Activated T-cell treated with anti-CD3 and anti-CD28 coated beads for 24 hours (primary cell): ENCODE measurements around the gene HYAL2.
A peak's percentile ranks its signal among the peaks of the same experiment; 100 is the strongest.

Source experiments
- DNase-seq: peaks from one replicate; pipeline ENCODE4 v3.0.0-alpha.2; 2020; ENCODE audit warnings: low read depth

HYAL2 gene

DNA sequence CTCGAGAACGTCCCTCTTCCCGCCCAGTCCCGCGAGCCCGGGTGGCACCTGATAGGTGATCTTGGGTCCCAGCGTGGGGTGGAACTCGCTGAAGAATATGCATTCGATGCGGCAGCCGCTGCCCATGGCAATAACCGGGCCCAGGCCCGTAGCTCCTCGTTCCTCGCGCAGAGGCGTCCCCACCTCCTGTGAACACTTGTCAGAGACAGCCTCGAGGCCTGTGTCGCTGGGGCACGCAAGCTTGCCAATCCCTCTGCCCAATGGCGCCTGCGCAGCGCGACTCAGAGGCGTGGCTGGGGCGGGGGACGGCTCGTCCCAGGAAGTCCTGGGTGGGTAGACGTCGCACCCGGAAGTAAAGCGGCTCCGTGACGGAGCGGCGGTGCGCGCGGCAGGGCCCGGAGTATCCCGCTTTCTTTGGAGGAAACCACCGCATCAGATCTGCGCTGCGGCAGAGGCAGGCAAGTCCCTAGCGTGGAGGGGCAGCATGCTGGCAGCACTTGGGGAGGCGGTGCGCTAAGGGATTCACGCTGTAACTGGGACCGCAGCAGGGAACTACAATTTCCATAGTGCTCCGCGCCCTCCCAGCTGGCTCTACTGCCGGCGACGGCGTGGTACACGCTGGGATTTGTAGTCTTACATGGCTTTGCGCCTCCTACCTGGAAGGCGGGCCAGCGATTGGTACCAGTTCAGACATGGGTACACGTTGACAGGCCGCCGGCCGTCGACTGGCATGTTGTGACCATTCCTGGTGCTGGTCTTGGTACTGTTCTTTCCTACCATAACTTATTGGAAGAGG is 28.2 kb upstream of the HYAL2 start, which contains the start of the genes CYB561D2 and NPRL2:
TSS of gene CYB561D2 (plus strand) at position 336 of the 796 bp plus-strand sequence. CDS start 572 bp downstream, outside the sequence.
TSS of gene NPRL2 (minus strand) at position 249 of the 796 bp plus-strand sequence. CDS start at position 126, 123 bp downstream.
- DNase-seq = peak; percentile 99

- DNase-seq = no peak
Observed at GRCh38 chr3:50350213-50350526, 27.6 kb upstream of the HYAL2 start.

DNA sequence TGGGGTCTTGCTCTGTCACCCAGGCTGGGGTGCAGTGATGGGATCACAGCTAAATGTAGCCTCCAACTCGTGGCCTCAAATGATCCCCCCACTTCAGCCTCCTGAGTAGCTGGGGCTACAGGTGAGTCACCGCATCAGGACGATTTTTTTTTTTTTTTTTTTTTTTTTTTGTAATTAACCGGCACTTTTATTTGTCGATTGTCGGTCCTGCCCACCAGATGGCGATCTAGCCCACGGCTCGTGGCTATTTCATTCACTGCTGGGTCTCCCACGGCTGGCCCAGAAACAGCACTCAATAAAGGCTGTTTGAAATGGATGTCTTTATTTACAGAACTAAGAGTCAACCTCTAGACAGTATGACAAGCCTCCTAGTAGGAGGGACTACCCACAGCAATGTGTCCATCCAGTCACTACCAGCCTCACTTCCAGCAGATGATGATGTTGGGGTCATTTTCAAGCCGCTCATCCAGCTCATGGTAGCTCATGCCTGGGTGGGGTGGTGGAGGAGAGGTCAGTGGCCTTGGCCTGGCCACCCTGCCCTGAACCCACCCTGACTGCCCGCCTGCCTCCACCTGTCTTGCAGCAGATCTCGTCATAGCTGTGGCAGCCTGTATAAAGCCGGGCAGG is 24.8 kb upstream of the HYAL2 start:
- peak; percentile 61 for DNase-seq

GRCh38 chr3:50345586-50346234 is 23.2 kb upstream of the HYAL2 start, which contains the start of gene ZMYND10:
Gene ZMYND10 (minus strand): TSS chr3:50345732. CDS start chr3:50345579, 153 bp downstream.
- DNase-seq = peak; percentile 60

DNA sequence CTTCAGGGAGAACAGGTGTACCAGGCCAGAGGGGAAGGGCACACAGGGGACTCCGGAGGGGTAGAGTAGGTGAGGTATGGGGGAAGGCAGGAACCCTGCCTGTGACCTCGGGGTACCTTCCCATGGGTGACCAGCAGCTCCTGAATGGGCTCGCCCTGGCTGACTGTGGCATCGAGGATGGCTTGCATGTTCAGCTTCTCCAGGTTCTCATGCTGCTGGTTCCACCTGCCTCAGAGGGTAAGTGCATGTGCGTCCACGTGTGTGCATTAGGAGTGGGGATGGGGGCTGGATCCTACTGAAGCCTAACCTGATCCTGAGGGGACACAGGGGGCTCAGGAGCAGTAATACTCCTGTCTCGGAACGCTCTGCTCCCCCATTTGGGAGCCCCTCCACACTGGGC is 22.5 kb upstream of the HYAL2 start:
- no peak for DNase-seq

DNA sequence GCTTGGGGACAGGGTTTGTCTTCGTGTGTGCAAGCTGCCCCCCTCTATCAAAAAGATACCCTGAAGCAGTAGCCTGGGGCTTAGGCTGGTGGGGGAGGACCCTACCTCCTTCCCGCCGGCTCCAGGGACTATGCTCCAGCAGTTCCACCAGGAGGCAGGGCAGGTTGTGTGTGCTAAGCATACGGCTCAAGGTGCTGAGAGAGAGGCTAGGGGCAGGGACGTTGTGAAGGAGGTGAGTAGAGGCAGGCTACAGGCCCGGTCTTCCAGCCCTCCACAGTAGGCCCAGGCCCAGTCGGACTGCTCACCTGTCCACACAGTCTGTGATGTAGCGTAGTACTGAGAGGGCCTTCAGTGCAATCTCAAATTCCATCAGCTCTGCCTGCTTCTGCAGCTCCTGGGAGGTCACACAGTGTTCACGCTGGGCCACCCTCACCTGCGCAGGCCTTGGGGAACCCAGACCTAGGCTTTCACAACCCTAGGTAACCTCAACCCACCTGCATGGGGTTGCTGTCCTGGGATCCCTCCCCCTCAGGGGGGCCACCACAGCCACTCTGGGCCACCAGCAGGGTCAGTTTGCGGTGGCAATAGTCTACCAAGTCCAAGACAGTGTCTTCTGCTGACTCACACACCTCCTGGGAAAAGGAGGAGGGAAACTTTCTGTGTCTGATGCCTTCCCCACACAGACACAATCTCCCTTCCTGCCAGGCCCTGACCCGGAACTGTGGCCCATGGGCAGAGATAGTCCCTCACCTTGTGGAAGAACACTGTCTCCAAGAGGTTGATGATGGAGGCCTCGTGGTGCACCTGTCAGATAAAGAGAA is 20.5 kb upstream of the HYAL2 start:
- DNase-seq = no peak

DNA sequence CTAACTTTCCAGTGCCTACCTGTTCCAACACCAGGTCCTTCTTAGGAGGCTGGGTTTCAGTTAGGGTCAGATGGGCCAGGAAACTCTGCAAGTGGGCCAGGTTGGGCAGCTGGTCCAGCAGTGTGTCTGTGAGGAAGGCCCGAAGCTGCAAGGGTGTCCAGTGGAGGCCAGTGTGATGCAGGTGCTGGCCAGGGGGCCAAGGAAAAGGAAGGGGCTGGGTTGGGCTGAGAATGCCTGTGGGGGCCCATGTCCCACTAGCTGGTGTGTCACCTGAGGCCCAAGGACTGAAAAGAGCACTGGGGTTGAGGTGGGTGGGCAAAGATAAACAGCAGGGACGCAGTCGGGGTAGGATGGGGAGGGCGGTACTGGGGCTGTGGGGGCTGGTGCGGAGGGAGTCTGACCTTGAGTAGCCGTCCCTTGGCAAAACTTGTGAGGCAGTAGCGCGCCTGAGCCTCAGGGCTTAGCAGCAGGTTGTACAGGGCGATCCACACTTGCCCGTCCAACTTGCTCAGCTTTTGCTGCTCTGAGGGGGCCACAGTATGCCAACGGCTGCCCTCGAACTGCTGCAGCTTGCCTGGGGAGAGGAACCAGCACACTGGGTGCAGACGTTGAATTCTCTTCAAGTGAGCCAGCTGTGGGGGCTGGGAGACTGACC is 19.6 kb upstream of the HYAL2 start:
- no peak for DNase-seq

DNA sequence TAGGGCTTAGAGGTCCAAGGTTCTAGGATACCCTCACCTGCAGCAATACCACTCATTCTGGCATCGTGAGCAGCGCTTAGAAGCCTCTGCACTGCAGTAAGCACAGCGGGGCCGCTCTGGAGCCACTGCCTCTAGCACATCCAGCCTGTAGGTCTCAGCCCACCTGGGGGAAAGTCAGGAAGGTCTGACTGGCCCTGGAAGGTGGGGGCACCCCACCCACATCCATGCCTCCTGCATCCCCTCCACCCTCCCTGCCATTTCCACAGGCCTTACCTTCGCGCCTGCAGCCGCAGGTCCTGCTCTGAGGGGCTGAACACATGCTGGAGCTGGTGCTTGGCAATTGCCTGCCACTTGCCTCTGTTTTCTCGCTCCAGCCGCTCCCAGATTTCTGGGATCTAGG is 19.0 kb upstream of the HYAL2 start:
- DNase-seq = no peak

GRCh38 chr3:50340448-50341329 is 18.1 kb upstream of the HYAL2 start, which contains the start of gene RASSF1:
Gene RASSF1 (minus strand): TSS chr3:50340836. CDS start chr3:50340805, 31 bp downstream.
- DNase-seq = peak; percentile 67

- DNase-seq = no peak
Observed at GRCh38 chr3:50340147-50340447, 17.6 kb upstream of the HYAL2 start.

- no peak for DNase-seq
Observed at GRCh38 chr3:50339485-50340146, 17.1 kb upstream of the HYAL2 start.

GRCh38 chr3:50338965-50339364 is 16.4 kb upstream of the HYAL2 start:
- no peak for DNase-seq

- DNase-seq = peak; percentile 94
Observed at GRCh38 chr3:50337175-50337861, 14.8 kb upstream of the HYAL2 start.

- DNase-seq = no peak
Observed at GRCh38 chr3:50336452-50337174, 14.1 kb upstream of the HYAL2 start.

- no peak for DNase-seq
Observed at GRCh38 chr3:50334339-50335075, 12.0 kb upstream of the HYAL2 start.

DNA sequence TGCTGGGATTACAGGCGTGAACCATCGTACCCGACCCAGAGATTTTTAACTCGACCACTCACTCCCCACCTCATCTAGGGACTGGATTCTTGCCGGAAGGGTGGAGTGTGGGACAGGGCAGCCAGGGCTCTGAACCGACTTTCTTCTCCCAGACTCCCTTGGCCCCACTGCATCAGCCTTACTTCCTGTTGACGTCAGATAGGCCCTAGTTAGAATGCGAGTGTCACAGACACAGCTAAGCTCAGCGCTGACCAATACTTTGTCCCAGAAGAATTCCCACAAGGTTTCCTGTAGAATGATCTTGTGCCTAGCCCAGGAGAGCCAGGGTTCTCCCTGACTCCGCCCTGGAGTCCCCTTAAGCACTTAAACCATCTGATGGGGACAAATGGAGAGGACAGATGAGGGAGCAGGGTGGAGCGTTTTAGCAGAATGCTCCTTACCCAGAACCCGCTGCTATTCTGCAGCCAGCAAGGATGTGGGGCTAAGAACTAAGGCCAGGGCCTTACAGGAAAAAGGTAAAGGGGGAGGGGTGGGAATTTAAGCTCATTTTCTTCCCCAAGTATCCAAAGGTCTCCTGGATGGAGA is 11.3 kb upstream of the HYAL2 start:
- DNase-seq = no peak

DNA sequence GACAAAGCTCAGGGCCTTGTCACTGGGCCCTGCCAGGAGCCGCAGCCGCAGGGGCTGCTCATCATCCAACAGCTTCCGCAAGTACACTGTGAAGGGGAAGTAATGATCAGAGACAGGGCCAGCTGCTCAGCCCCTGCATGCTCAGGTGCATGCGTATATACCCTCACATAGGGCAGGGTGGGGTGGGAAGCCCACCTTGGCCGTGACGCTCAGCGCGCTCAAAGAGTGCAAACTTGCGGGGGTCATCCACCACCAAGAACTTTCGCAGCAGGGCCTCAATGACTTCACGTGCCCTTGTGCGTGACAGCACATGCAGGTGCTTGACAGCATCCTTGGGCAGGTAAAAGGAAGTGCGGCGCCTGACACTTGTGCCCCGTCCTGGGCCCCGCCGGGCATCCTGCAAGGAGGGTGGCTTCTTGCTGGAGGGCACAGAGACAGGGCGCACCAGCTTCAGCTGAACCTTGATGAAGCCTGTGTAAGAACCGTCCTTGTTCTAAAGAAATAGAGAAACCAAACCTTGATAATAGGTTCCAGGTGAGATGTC is 8.9 kb upstream of the HYAL2 start:
- DNase-seq = no peak
